Activated CD8-positive, alpha-beta memory T cell treated with anti-CD3 and anti-CD28 coated beads, Interleukin-2, amount 50 U/mL, for 24 hours (primary cell): ENCODE results near the gene TRPC5OS.

Experiments used
- DNase-seq: peaks from one replicate; pipeline ENCODE4 v3.0.0-alpha.2; 2020; ENCODE audit errors: extremely low read depth

TRPC5OS gene

GRCh38 chrX:111875881-111876280 lies at the start of gene TRPC5OS:
TRPC5OS (plus strand) TSS chrX:111876181; CDS start chrX:111901850, 25,669 bp downstream.
- DNase-seq, result no peak

- no peak for DNase-seq
Measured at GRCh38 chrX:111829345-111829744, 46.6 kb upstream of the TRPC5OS start.

GRCh38 chrX:111830571-111830970 lies 45.4 kb upstream of the TRPC5OS start:
- DNase-seq, result no peak

DNA sequence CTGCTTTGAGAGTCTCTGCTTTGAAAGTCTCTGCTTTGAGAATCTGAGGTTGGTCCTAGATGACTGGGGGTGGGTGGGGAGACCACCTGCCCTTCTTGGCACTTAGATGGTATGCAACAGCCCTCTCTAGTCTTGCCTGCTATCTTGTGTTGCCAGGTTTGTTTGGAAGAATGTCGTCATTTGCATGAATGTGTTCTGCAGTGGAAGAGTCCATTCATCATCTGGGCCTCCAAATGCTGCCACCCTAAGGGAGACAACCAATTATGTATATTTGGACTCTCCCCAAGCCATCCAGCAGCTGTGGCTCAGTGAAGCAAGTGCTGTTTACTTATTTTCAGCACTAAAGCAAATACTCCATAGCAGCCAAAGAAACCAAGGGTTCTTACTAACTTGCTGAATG lies 44.6 kb upstream of the TRPC5OS start:
- no peak for DNase-seq

GRCh38 chrX:111837197-111837596 lies 38.8 kb upstream of the TRPC5OS start:
- DNase-seq, result no peak

DNA sequence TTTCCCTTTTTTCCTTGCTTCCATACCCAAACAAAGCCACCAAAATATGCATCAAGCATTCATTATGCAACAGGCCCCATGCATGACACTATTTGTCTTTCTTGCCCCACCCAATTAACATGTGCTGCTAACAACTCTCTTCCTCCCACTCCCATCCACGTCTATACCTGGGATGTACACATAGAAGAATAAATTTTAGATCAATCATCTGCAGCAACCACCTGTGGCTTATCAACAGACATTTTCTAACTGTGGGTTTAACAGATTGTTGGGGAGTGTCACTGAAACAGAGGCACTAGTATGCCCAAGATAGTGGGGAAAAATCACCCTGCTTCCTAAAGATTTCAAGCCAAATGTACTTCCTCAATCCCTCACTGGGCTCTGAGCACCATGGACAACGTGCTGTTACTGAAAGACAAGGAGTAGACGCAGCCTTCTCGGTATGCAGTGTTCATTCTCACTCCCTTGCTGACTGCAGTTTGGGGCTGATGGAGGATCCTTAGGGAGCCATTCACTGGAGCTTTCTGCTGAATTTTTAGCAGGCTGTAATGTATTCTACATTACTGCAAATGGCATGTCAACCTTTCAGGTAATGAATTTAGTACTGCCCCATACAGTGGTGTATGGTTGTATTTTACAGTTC lies 28.4 kb upstream of the TRPC5OS start:
- DNase-seq, result no peak

GRCh38 chrX:111848541-111848940 lies 27.4 kb upstream of the TRPC5OS start:
- DNase-seq, result no peak

- DNase-seq, result no peak
Measured at GRCh38 chrX:111850975-111851374, 25.0 kb upstream of the TRPC5OS start.

DNA sequence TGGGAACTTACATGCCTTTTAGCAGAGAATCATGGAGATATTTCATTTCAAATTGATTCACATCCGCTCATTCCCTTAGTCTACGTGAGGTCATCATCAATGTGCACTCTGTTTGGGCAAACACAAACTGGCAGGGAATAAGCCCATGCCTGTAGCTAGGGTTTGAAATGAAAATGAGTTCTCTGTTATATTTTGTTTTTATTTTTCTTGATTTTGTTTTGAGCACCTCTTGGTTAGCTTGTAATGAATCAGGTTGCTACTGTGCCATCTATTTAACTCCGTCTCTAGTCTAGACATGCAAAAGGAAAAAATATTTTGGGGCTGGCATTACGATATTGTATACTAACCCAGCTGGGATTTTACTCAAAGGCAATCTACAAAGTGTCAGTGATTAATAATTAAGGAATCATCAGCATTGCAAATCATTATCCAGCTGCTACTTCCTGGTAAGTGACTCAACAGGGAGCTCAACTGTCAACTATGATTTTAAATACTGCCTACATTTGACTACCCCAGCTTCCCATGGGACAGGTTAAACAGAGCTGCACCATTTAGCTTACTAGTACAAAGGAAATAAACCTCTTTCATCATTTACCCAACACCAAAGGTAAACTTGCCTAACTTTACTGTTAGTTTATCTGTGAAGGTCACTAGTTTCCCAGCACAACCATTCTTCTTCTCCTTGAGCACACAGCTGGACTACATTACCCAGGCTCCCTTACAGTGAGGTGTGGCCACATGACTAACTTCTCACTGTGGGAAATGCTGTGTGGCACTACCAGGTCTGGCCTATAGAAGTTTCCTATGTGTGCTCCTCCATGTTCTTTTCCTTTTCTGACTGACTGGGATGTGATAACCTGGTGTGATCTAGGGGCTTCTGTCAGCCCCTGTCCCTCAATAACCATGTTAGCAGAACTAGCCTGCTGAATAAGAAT lies 21.2 kb upstream of the TRPC5OS start:
- no peak for DNase-seq

DNA sequence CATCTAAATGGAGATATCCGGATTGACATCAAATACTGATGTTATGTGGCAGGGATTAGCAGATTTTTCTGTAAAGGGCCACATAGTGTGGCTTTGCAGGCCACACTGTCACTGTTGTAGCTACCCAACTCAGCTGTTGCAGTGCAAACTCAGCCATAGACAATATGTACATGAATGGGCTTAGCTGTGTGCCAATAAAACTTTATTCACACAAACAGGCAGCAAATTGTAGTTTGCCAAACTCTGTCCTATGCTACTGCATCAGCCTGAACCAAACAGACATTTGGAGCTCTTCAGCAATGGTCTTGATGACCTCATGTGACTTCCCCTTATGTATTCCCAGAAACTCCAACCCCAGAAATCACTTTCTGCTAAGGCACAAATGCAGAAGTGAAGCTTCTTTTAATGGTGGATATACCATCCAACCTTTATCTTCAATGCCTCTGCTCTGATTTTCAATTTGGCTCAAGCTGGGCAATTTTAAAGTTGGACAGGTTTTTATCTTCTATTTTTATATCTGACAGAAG lies 18.4 kb upstream of the TRPC5OS start:
- no peak for DNase-seq

- DNase-seq, result no peak
Measured at GRCh38 chrX:111861605-111862004, 14.4 kb upstream of the TRPC5OS start.

- DNase-seq, result no peak
Measured at GRCh38 chrX:111867236-111867635, 8.7 kb upstream of the TRPC5OS start.

- DNase-seq, result no peak
Measured at GRCh38 chrX:111868726-111869638, 7.0 kb upstream of the TRPC5OS start.

GRCh38 chrX:111869639-111870034 lies 6.3 kb upstream of the TRPC5OS start:
- no peak for DNase-seq

DNA sequence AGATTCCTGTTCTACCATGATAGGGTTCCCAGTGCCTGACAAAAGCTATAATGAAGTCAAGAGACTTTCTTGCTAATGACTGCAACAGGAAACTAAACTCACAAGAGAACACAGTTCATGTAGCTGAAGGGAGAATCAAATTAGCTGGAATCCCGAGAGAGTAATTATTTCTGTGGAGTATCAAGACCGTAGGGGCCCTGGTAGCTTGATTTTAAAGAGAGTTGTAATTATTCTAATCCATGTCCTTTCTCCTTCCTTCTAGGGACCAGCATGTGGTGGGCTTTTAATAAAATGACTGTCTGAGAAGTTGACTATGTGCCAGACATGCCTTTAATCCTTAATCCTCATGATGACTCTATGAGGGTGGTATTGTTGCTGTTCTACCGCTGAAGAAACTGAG lies 1.7 kb upstream of the TRPC5OS start:
- DNase-seq, result no peak

- no peak for DNase-seq
Measured at GRCh38 chrX:111876646-111877045, 665 bp downstream of the TRPC5OS start.

DNA sequence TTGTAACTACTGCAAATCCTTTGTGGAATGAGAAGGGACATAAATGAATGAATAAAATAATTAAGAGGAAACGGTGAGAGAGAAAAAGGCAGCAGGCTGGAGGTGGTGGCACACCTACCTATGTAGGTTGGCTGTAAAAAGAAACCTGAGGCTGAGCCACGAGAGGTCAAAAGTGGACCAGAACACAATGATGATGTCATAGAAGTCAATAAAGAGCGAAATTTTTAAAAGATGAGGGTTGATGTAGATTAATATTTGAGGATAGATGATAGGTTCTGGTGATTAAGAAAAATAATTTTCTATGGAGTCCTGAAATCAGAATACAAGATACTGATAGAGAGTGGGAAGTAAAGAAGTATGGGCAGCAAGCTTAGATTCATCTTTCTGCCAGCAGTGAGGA lies 1.7 kb downstream of the TRPC5OS start:
- DNase-seq, result no peak

DNA sequence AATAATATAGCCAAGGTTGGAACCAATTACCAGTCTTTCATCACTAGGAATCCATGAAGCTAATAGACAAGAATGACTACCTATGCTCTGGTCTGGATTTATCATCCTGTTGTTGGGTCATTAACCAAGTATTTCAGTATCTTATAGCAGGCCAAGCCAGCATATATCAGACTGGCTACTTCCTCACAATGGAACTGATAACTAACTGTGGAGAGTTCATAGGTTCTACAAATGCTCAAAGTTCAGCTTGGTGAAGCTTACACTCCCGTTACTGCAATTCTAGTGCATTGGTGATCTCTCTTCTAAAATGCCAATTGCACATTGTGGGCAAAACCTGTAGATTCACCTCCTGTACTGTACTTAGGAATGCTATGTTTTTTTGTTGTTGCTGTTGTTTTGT lies 4.8 kb downstream of the TRPC5OS start:
- DNase-seq, result no peak

DNA sequence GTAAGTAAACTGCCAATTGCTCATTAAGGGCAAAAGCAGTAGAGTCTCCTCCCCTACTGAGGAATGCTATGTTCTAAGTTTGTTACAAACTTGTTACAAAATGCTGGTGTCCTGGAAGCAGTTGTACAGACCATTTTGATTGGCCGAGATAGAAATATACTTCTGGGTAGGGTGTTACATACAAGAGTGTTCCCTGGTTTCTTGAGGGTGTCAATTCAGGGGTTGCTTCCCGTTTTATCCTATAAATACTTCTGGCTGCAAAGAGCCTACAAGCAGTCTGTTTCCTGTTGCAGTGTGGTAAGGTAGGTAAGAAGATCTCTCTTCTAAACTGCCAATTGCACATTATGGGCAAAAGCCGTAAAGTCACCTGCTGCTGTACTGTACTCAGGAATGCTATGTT lies 5.7 kb downstream of the TRPC5OS start:
- DNase-seq, result no peak

- no peak for DNase-seq
Measured at GRCh38 chrX:111886678-111887077, 10.7 kb downstream of the TRPC5OS start.

DNA sequence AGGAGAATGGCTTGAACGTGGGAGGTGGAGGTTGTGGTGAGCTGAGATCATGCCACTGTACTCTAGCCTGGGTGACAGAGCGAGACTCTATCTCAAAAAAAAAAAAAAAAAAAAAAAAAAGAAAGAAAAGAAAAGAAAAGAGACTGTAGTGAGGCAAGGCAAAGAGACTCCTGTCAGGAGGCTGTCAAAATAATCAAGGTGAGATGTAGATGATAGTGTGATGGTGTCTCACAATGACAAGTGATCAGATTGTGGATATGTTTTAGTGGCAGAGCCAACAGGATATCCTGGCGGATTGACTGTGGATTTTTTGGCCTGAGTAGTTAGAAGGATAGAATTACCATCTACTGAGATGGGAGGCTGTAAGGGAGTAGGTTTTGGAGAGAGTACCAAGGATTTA lies 12.6 kb downstream of the TRPC5OS start:
- DNase-seq, result no peak

- DNase-seq, result no peak
Measured at GRCh38 chrX:111892375-111892774, 16.4 kb downstream of the TRPC5OS start.
